ENCODE measurements around the gene ANO3. TPM values are rescaled to one million over a fixed set of nuclear protein-coding genes. Genes with fewer than 3 reads are reported as not detected.

ANO3 gene
- total and polyA plus RNA-seq, 2 experiments from 2014 or later, result not detected

GRCh38 chr11:26710489-26710888 is 378.6 kb downstream of the ANO3 start:
- H3K4me3 ChIP-seq, result no peak overlapping the region
- H3K79me2 ChIP-seq (replicated peaks; ENCODE audit: insufficient read depth), result no peaks in the 10 kb centered on the region
- H3F3A ChIP-seq (replicated peaks; ENCODE audit: low read depth), result no peaks in the 10 kb centered on the region
- H3K4me2 ChIP-seq, result no peak overlapping the region
- H3K4me3 Mint-ChIP-seq, result no peak overlapping the region
- H3K27me3 ChIP-seq (ENCODE audit: insufficient read depth), result no peaks in the 10 kb centered on the region
- no peak for ATAC-seq
- H3K4me1 Mint-ChIP-seq, result no peaks in the 10 kb centered on the region
- no peak for TF ChIP-seq NANOG (IDR thresholded peaks at IDR 0.05; ENCODE audit: borderline replicate concordance)
- no peak for TF ChIP-seq ETS1 (IDR thresholded peaks at IDR 0.05)
- TF ChIP-seq CTCF (conservative IDR thresholded peaks at IDR 0.05; ENCODE audit: low read depth in 2 of 2), result no peak
- no peak for TF ChIP-seq STAT1 (IDR thresholded peaks at IDR 0.05; ENCODE audit: unreplicated experiment)
- TF ChIP-seq ZNF462 (CRISPR knock-in tag; IDR thresholded peaks at IDR 0.05), result no peak
- no peak for TF ChIP-seq REST (IDR thresholded peaks at IDR 0.05; ENCODE audit: unreplicated experiment)
- TF ChIP-seq JUNB (IDR thresholded peaks at IDR 0.05; ENCODE audit: unreplicated experiment), result no peak
- no peak for TF ChIP-seq CREB1 (CRISPR knock-in tag; IDR thresholded peaks at IDR 0.05; ENCODE audit: low read depth)
- TF ChIP-seq POLR2AphosphoS5 (IDR thresholded peaks at IDR 0.05; ENCODE audit: low read depth), result no peak
- no peak for TF ChIP-seq ZNF331 (CRISPR knock-in tag; IDR thresholded peaks at IDR 0.05; ENCODE audit: low read depth)
- TF ChIP-seq ZNF114 (CRISPR knock-in tag; IDR thresholded peaks at IDR 0.05), result no peak
- TF ChIP-seq EZH2 (IDR thresholded peaks at IDR 0.05; ENCODE audit: low read depth, unreplicated experiment), result no peak
- no peak for TF ChIP-seq EZH2phosphoT487 (IDR thresholded peaks at IDR 0.05; ENCODE audit: unreplicated experiment)
- no peak overlapping the region for H3K27ac Mint-ChIP-seq
- H3K4me1 ChIP-seq (ENCODE audit: insufficient read depth), result no peaks in the 10 kb centered on the region
- no peaks in the 10 kb centered on the region for H4K20me1 ChIP-seq (replicated peaks; ENCODE audit: insufficient read depth)
- no peaks in the 10 kb centered on the region for H3K36me3 ChIP-seq (ENCODE audit: insufficient read depth)
- H3K27ac ChIP-seq (ENCODE audit: low read depth), result no peak overlapping the region
- H3K36me3 Mint-ChIP-seq (ENCODE audit: low read depth), result no peaks in the 10 kb centered on the region
- H3K9me3 Mint-ChIP-seq, result no peaks in the 10 kb centered on the region
- no peak overlapping the region for H2AFZ ChIP-seq
- H3K9me2 ChIP-seq (ENCODE audit: insufficient read depth), result no peaks in the 10 kb centered on the region
- H3K27me3 Mint-ChIP-seq (ENCODE audit: insufficient read depth, low read depth, poor library complexity), result no peaks in the 10 kb centered on the region
- no peak for DNase-seq (ENCODE audit: low spot score)

All from GM23338 (cell line).